ENCODE data around the gene OSBPL5.

Gene OSBPL5

DNA sequence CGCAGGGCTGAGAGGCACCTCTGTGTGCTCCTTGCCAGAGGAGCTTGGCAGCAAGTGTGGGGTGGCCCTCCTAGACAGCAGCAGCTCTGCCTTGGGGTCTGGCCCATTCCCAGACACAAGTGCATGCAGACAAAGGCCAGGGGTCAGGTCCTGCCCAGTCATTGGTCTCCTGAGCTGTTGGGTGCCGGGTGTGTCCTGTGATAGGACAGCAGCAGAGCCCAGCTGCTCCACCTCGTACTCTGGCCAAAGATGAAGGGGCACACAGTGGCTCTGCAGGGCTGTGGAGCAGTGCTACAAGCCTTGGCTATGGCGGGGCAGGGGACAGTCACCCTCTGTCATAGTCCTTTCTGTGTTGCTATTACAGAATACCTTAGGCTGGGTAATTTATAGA is 17.3 kb upstream of the OSBPL5 start:
- Histone ChIP-seq H3K18ac (ENCODE audit: low read depth in 1 of 2, low read length in 2 of 2) (no peak overlapping the region), H3K23ac (ENCODE audit: low read length in 2 of 2) (no peak overlapping the region), H3K4me1 (ENCODE audit: control insufficient read depth, insufficient read depth, low read depth, low read length) (no peaks in the 10 kb centered on the region), H3K27ac (ENCODE audit: low read length, poor library complexity, severe bottlenecking) (no peak overlapping the region), H3K4me3 (ENCODE audit: insufficient read depth in 1 of 2, low read depth in 1 of 2, low read length in 2 of 2) (no peak overlapping the region), H2BK5ac (ENCODE audit: low read depth, low read length, poor library complexity, severe bottlenecking) (no peak overlapping the region), H3K79me1 (replicated peaks; ENCODE audit: low read length, poor library complexity, severe bottlenecking) (no peaks in the 10 kb centered on the region), H2BK15ac (ENCODE audit: low read depth, poor library complexity, severe bottlenecking) (no peak overlapping the region), H3K27me3 (ENCODE audit: control insufficient read depth in 1 of 2, insufficient read depth in 1 of 2, low read length in 2 of 2) (peaks cover 10 to 39% of the 10 kb centered on the region in 2 experiments), H3K4me2 (ENCODE audit: low read length, poor library complexity, severe bottlenecking) (no peak overlapping the region), H3K9ac (ENCODE audit: low read length) (no peak overlapping the region), H3K9me3 (ENCODE audit: control insufficient read depth, low read length) (peaks cover under 1% of the 10 kb centered on the region), H2BK120ac (ENCODE audit: low read depth, low read length) (no peak overlapping the region), H3K4ac (ENCODE audit: low read depth in 1 of 2, low read length in 2 of 2) (no peak overlapping the region), H3K36me3 (ENCODE audit: control insufficient read depth in 1 of 2, insufficient read depth in 2 of 2, low read depth in 1 of 2, low read length in 2 of 2) (no peaks in the 10 kb centered on the region), H4K8ac (ENCODE audit: low read length) (no peak overlapping the region), H4K91ac (ENCODE audit: low read length) (no peak overlapping the region), H2AFZ (ENCODE audit: low read depth, low read length) (no peak overlapping the region), H3K14ac (ENCODE audit: low read length in 2 of 2) (no peak overlapping the region), H2AK5ac (ENCODE audit: low read length, severe bottlenecking) (no peak overlapping the region), H2BK12ac (ENCODE audit: low read length in 2 of 2) (no peak overlapping the region)
- DNase-seq: no peak
- WGBS: 82% methylated on average over 4 of the region's 4 CpGs

DNA sequence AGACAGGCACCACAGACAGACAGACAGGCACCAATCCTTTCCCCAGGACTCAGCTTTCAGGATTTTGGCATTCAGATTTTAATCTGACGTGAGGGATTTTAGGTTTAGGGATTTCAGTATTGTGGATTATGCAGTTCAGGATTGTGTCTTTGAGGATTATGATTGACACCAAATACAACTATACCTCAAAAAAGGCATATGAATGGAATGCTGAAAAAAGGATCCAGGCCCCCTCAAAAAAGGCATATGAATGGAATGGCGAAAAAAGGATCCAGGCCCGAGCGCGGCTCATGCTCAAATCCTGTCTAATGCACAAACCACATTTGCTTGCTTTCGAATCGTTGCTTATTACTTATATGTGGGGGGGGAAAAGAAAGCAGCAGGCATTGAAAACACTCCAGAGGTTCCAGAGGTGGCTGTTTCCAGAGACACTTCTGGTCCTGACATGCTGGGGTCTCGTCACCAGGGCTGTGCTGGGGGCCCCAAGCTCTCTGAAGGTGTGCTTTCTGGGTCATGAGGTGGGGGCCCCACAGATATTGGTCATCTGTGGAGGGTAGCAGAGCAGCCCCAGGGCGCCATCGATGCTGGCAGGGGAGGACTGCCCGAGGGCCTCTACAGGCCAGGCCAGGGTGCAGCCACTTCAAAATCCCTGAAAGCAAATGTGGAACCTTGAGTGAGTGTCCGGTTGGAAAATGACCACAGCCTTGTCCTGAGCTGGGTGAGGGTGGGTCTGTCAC is 16.8 kb upstream of the OSBPL5 start:
- no peak overlapping the region for H4K8ac ChIP-seq (ENCODE audit: low read length)
- H3K27ac ChIP-seq (ENCODE audit: low read length, poor library complexity, severe bottlenecking): no peak overlapping the region
- H3K23ac ChIP-seq (ENCODE audit: low read length in 2 of 2): no peak overlapping the region
- H2AK5ac ChIP-seq (ENCODE audit: low read length, severe bottlenecking): no peak overlapping the region
- no peak overlapping the region for H4K91ac ChIP-seq (ENCODE audit: low read length)
- H2BK15ac ChIP-seq (ENCODE audit: low read depth, poor library complexity, severe bottlenecking): no peak overlapping the region
- no peak for DNase-seq
- H3K36me3 ChIP-seq (ENCODE audit: control insufficient read depth in 1 of 2, insufficient read depth in 2 of 2, low read depth in 1 of 2, low read length in 2 of 2): no peaks in the 10 kb centered on the region
- H2BK120ac ChIP-seq (ENCODE audit: low read depth, low read length): no peak overlapping the region
- H2AFZ ChIP-seq (ENCODE audit: low read depth, low read length): no peak overlapping the region
- no peak overlapping the region for H2BK5ac ChIP-seq (ENCODE audit: low read depth, low read length, poor library complexity, severe bottlenecking)
- no peaks in the 10 kb centered on the region for H3K4me1 ChIP-seq (ENCODE audit: control insufficient read depth, insufficient read depth, low read depth, low read length)
- no peaks in the 10 kb centered on the region for H3K79me1 ChIP-seq (replicated peaks; ENCODE audit: low read length, poor library complexity, severe bottlenecking)
- no peak overlapping the region for H3K4me2 ChIP-seq (ENCODE audit: low read length, poor library complexity, severe bottlenecking)
- H3K9me3 ChIP-seq (ENCODE audit: control insufficient read depth, low read length): peaks cover 6% of the 10 kb centered on the region
- H3K9ac ChIP-seq (ENCODE audit: low read length): no peak overlapping the region
- no peak overlapping the region for H3K14ac ChIP-seq (ENCODE audit: low read length in 2 of 2)
- peaks cover 10 to 33% of the 10 kb centered on the region in 2 experiments for H3K27me3 ChIP-seq (ENCODE audit: control insufficient read depth in 1 of 2, insufficient read depth in 1 of 2, low read length in 2 of 2)
- WGBS: 85% methylated on average over 11 of the region's 12 CpGs
- no peak overlapping the region for H2BK12ac ChIP-seq (ENCODE audit: low read length in 2 of 2)
- H3K4ac ChIP-seq (ENCODE audit: low read depth in 1 of 2, low read length in 2 of 2): no peak overlapping the region
- H3K18ac ChIP-seq (ENCODE audit: low read depth in 1 of 2, low read length in 2 of 2): no peak overlapping the region
- H3K4me3 ChIP-seq (ENCODE audit: insufficient read depth in 1 of 2, low read depth in 1 of 2, low read length in 2 of 2): no peak overlapping the region

DNA sequence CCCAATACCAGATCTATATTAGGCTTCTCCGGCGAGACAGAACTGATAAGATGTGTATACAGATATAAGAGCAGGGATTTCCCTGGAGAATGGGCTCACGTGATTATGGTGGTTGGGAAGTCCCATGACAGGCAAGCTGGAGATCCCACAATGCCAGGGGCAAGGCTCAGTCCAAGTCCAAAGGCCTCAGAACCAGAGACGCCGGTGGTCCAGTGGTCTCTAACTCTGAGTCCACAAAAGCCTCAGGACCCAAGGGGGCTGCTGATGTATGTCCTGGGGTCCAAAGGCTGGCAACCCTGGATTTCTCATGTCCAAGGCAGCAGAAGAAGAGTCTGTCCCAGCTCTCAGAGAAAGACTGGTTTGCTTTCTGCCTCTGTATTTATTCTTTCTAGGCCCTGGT is 15.8 kb upstream of the OSBPL5 start:
- Histone ChIP-seq H3K4ac (ENCODE audit: low read depth in 1 of 2, low read length in 2 of 2) (no peak overlapping the region), H3K36me3 (ENCODE audit: control insufficient read depth in 1 of 2, insufficient read depth in 2 of 2, low read depth in 1 of 2, low read length in 2 of 2) (no peaks in the 10 kb centered on the region), H3K4me2 (ENCODE audit: low read length, poor library complexity, severe bottlenecking) (no peak overlapping the region), H4K8ac (ENCODE audit: low read length) (no peak overlapping the region), H2BK120ac (ENCODE audit: low read depth, low read length) (no peak overlapping the region), H2BK15ac (ENCODE audit: low read depth, poor library complexity, severe bottlenecking) (no peak overlapping the region), H2AFZ (ENCODE audit: low read depth, low read length) (no peak overlapping the region), H3K4me1 (ENCODE audit: control insufficient read depth, insufficient read depth, low read depth, low read length) (no peaks in the 10 kb centered on the region), H3K27me3 (ENCODE audit: control insufficient read depth in 1 of 2, insufficient read depth in 1 of 2, low read length in 2 of 2) (peaks cover 10 to 26% of the 10 kb centered on the region in 2 experiments), H2BK5ac (ENCODE audit: low read depth, low read length, poor library complexity, severe bottlenecking) (no peak overlapping the region), H3K27ac (ENCODE audit: low read length, poor library complexity, severe bottlenecking) (no peak overlapping the region), H3K9me3 (ENCODE audit: control insufficient read depth, low read length) (peaks cover 16% of the 10 kb centered on the region), H3K79me1 (replicated peaks; ENCODE audit: low read length, poor library complexity, severe bottlenecking) (no peaks in the 10 kb centered on the region), H2AK5ac (ENCODE audit: low read length, severe bottlenecking) (no peak overlapping the region), H3K23ac (ENCODE audit: low read length in 2 of 2) (no peak overlapping the region), H3K4me3 (ENCODE audit: insufficient read depth in 1 of 2, low read depth in 1 of 2, low read length in 2 of 2) (no peak overlapping the region), H4K91ac (ENCODE audit: low read length) (no peak overlapping the region), H2BK12ac (ENCODE audit: low read length in 2 of 2) (no peak overlapping the region), H3K18ac (ENCODE audit: low read depth in 1 of 2, low read length in 2 of 2) (no peak overlapping the region), H3K9ac (ENCODE audit: low read length) (no peak overlapping the region), H3K14ac (ENCODE audit: low read length in 2 of 2) (no peak overlapping the region)
- no peak for DNase-seq
- 84% methylated on average over 5 of the region's 5 CpGs for WGBS

DNA sequence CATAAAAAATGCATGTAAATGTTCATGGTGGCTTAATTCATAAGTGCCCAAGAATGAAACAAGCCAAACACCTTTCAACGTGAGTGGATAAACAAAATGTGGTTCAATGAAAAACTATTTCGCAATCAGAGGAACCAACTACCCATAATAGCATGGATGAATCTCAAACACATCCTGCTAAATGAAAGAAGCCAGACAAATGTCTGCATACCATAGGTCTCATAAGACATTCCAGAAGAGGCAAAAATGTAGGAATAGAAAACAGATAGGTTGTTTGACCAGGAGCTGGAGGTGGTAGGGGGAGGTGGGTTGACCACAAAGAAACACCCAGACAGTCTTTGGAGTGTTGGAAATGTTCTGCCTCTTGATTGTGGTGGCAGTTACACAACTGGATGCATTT is 13.2 kb upstream of the OSBPL5 start:
- H3K4me2 ChIP-seq (ENCODE audit: low read length, poor library complexity, severe bottlenecking): no peak overlapping the region
- H2BK120ac ChIP-seq (ENCODE audit: low read depth, low read length): no peak overlapping the region
- no peak overlapping the region for H2BK5ac ChIP-seq (ENCODE audit: low read depth, low read length, poor library complexity, severe bottlenecking)
- H3K36me3 ChIP-seq (ENCODE audit: control insufficient read depth in 1 of 2, insufficient read depth in 2 of 2, low read depth in 1 of 2, low read length in 2 of 2): no peaks in the 10 kb centered on the region
- no peak overlapping the region for H2BK12ac ChIP-seq (ENCODE audit: low read length in 2 of 2)
- H2AK5ac ChIP-seq (ENCODE audit: low read length, severe bottlenecking): no peak overlapping the region
- H3K27me3 ChIP-seq (ENCODE audit: control insufficient read depth in 1 of 2, insufficient read depth in 1 of 2, low read length in 2 of 2): peaks cover under 1 to 18% of the 10 kb centered on the region in 2 experiments
- no peak overlapping the region for H3K4ac ChIP-seq (ENCODE audit: low read depth in 1 of 2, low read length in 2 of 2)
- H3K9ac ChIP-seq (ENCODE audit: low read length): no peak overlapping the region
- no peak overlapping the region for H3K27ac ChIP-seq (ENCODE audit: low read length, poor library complexity, severe bottlenecking)
- no peak overlapping the region for H2BK15ac ChIP-seq (ENCODE audit: low read depth, poor library complexity, severe bottlenecking)
- no peak overlapping the region for H4K91ac ChIP-seq (ENCODE audit: low read length)
- WGBS: 56% methylated on average over 2 of the region's 2 CpGs
- H3K79me1 ChIP-seq (replicated peaks; ENCODE audit: low read length, poor library complexity, severe bottlenecking): no peaks in the 10 kb centered on the region
- no peak overlapping the region for H3K14ac ChIP-seq (ENCODE audit: low read length in 2 of 2)
- no peaks in the 10 kb centered on the region for H3K4me1 ChIP-seq (ENCODE audit: control insufficient read depth, insufficient read depth, low read depth, low read length)
- H3K9me3 ChIP-seq (ENCODE audit: control insufficient read depth, low read length): peaks cover 21% of the 10 kb centered on the region
- H3K23ac ChIP-seq (ENCODE audit: low read length in 2 of 2): no peak overlapping the region
- H3K4me3 ChIP-seq (ENCODE audit: insufficient read depth in 1 of 2, low read depth in 1 of 2, low read length in 2 of 2): no peak overlapping the region
- H4K8ac ChIP-seq (ENCODE audit: low read length): no peak overlapping the region
- DNase-seq: peak; percentile 61
- no peak overlapping the region for H2AFZ ChIP-seq (ENCODE audit: low read depth, low read length)
- no peak overlapping the region for H3K18ac ChIP-seq (ENCODE audit: low read depth in 1 of 2, low read length in 2 of 2)

Measured in mesenchymal stem cell (in vitro differentiated cells and primary cell).